Suppressor macrophage (primary cell): ENCODE data around the gene NCK2.

ENCODE experiments used
- DNase-seq, 4 experiments: peaks; one replicate each; pipeline ENCODE4 v3.0.0-alpha.2; 2020 to 2022

The NCK2 gene

GRCh38 chr2:105876191-105876590 is 131.5 kb downstream of the NCK2 start:
- no peak for DNase-seq

DNA sequence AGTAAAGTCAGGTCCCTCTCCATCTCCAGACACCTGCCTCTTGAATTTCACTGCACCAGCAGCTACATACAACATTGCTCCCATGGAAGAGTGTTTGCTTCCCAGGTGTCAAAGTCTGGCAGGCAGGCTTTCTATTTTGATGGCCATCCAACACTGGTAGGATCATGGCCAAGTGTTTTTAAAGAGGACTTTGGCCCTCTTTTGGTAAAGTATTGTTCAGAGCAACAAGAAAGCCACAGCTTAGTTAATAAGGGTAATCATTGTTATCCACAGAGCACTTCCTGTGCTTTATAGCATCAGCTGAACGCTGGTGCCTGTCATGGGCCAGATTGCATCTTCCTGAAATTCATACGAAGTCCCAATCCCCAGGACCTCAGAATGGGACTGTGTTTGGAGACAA is 133.2 kb downstream of the NCK2 start:
- no peak for DNase-seq

- DNase-seq = no peak
These were observed 134.5 kb downstream of the NCK2 start for GRCh38 chr2:105879106-105879802.

DNA sequence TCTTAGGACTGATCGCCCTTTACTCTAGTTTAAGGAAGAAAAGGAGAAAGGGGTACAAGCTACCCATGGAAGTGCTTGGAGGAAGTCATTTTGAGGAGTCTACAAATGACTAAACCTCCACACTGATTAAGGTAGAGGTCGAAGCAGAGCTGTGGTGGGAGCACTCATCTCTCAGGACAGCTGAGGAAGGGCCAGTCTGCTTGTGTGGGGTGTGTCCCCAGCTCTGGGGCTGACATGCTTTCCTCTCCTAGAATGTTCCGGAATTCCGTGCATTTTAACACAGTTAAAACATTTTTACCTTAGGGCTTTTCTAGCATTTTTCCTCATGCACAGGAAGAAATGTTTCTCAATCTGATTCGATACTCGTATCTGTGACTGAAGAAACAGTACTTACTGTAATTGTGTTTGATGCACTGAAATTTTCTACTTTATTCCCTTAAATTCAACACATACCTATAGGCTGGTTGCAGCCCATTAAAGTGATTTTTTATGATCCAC is 135.1 kb downstream of the NCK2 start:
- DNase-seq = no peak

- no peak for DNase-seq
These were observed 135.9 kb downstream of the NCK2 start for GRCh38 chr2:105880637-105881036.

- no peak for DNase-seq
These were observed 136.8 kb downstream of the NCK2 start for GRCh38 chr2:105881286-105882136.

DNA sequence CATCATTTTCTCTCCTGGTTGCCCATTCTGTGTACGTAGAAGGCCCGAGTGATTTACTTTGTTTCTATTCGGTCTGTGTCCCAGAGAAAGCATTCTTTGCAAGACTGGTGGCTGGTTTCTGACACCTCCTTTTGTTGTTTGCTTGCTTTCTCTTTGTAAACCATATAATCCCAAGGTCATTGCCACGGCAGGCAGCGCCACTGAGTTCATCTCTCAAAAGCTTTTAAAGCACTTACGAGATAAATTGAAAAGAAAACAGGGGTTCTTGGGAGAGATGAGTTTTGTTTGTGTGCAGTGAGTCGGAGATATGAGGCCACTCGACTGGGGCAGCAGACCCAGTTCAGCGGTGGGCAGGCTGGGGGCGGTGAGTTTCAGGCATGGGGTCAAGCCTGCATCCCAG is 137.6 kb downstream of the NCK2 start:
- no peak for DNase-seq

- DNase-seq = no peak
These were observed 138.3 kb downstream of the NCK2 start for GRCh38 chr2:105882920-105883435.

DNA sequence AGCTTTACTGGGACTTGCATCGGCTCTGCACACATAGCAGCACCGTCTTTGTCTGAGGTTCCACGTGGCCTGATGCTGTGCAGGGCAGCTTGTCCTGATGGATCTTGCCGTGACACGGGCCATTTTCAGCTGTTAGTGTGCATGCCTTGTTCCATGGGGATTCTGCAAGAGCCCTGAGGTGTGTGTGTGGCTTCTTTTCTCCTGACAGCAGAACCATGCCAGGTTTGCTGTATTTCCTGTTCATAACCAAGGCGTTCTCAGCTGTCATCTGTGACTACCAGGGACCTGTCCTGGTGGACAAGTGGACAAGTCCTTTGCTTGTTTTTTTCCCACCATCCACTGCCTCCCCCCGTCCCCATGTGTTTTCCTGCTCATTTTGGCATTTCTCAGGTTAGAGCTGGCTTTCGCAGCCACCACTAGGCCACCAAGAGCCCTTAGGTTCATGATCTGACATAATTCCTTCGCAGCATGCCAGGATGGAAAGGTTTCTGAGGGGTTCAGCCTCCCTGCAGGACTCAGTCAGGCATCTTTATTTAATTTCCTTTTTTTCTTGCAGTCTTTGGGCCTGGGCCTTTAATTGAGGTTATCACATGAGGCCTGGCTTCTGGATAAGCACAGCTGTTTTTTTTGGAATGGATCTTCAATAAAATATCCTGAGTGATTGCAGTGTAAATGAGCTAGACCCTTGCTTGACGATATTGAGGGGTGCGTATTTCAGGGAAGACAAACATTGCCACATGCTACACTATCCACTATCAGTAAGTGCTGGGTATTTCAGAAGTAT is 139.4 kb downstream of the NCK2 start:
- DNase-seq = no peak

GRCh38 chr2:105885456-105885855 is 140.7 kb downstream of the NCK2 start:
- DNase-seq = no peak

DNA sequence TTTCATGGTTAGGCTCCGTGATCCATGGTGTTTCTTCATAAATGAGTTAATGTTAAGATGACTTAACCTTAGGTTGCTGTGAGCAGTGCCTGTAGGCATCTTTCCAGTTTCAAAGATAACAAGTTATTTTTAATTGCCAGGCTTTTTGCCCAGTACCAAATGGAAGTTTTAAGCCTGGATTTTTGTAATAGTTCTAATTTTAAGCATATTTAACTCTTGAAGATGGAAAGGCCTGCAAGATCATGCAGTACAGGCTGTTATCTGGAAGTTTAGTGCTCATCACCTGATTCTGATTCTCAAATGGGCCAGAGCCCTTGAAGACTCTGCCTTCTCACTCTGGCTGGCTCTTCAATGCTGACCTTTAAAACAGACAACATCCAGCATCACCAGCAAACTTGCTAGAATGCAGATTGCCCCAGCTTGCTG is 141.3 kb downstream of the NCK2 start:
- DNase-seq = no peak

DNA sequence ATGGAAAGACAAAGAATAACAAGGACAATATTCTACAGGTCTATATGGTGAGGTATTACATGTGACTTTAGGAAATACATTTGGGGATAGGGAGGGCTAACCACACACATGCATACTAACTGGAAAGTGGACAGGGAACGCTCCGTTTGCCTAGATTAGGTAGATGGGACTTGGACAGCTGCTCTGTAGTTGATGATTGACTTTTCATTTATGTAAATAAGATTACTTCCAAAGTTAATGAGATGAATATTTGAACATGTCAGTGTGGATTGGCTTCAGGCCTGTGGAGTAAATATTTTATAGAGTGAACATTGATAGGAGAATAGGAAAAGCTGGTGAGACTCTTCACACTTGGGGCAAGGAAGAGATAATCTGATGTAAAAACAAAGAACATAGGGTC is 142.0 kb downstream of the NCK2 start:
- DNase-seq = no peak

- DNase-seq = no peak
These were observed 142.5 kb downstream of the NCK2 start for GRCh38 chr2:105887256-105887655.

DNA sequence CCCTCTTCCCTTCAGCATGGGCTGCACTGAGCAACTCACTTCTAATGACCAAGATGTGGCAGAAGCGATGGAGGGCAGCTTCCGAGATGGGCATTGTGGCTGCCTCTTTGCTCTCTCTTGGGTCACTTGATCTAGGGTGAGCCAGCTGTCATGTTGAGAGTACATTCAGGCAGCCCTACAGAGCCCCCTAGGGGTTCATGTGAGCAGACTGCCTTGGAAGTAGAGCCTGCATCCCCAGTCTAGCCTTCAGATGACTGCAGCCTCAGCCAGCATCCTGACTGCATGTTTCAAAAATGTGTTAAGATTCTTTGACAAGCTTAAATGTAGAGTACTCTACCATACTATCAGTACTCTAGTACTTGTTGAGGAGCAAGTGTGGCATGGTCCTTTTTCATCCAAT is 143.9 kb downstream of the NCK2 start:
- DNase-seq = peak; percentile 23 to 59 (median 50)

GRCh38 chr2:105889046-105889445 is 144.3 kb downstream of the NCK2 start:
- no peak for DNase-seq

GRCh38 chr2:105890111-105890510 is 145.4 kb downstream of the NCK2 start:
- no peak for DNase-seq

DNA sequence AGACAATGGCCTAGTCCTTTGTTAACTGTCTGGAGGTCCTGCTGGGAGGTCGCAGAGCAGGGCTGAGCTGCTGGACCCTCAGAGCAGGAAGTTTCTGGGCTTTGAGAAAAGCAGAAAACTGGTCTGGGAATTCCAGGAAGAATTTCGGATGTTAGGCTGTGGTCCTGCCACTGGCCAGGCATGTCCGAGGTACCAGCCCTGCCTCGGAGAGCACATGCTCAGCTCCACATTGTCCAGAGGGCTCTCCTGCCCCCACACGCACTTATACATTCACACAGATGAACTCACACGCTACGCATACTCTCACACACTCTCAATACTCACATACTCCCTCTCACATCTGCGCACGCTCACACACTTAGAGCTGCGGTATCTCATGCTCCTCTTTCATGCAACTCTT is 146.1 kb downstream of the NCK2 start:
- no peak for DNase-seq

- no peak for DNase-seq
These were observed 148.6 kb downstream of the NCK2 start for GRCh38 chr2:105893011-105893995.

DNA sequence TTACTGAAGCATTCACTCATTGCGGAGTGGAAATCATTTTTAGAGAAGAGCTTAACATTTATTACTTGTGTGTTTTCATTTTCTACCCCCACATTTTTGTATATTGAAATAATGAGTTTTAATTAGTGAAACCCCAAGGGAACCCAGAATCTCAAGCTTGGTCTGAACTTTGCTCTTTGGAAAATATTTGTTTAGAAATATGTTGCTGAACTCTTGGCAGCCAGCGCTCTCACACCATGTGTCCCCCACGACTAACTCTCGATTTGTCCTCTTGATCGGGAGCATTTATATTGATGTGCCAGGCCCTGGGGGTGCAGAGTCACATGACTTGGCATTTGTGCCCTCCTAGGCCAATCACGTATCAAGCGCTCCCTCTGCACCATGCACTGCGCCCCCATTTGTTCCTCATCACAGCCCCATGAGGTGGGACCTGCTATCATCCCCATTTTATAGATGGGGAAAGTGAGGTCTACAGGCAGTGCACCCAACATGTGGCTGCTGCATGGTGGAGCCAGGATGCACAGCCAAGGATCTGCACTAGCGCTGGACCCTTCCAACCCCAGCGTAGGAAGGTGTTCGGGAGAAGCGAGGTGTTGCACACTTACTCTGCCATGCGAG is 149.7 kb downstream of the NCK2 start:
- DNase-seq = no peak

- no peak for DNase-seq
These were observed 151.5 kb downstream of the NCK2 start for GRCh38 chr2:105895990-105896764.
